H1 (cell line): Measurements from ENCODE around the gene ACER1.

Experiments used
- ATF2 ChIP-seq: IDR thresholded peaks from 2 replicates; pipeline ENCODE4 v1.6.1; 2012; ENCODE audit warnings: low read length, inconsistent platforms
- CHD7 ChIP-seq: fragments of 300-600 bp; sonication (generic); IDR thresholded peaks from 2 replicates; pipeline ENCODE4 v1.7.1; 2012; ENCODE audit warnings: low read length, moderate library complexity, mild to moderate bottlenecking, inconsistent platforms; ENCODE audit not compliant: insufficient replicate concordance
- CTCF ChIP-seq, 3 experiments: IDR thresholded peaks; 1 replicate in 2 of 3; 2 replicates in 1 of 3; pipeline versions ENCODE4 v1.5.1 to v1.6.1; 2011; ENCODE audit warnings: low read length in 3 of 3, mild to moderate bottlenecking in 3 of 3, inconsistent platforms in 2 of 3, low read depth in 1 of 3, moderate library complexity in 1 of 3; ENCODE audit not compliant: insufficient read depth in 1 of 3; ENCODE audit errors: control extremely low read depth in 1 of 3
- JUN ChIP-seq: IDR thresholded peaks from 2 replicates; pipeline ENCODE4 v1.6.1; 2011; ENCODE audit warnings: low read depth, mild to moderate bottlenecking, improper control_type of control experiment, low read length
- MAX ChIP-seq: IDR thresholded peaks from 2 replicates; pipeline ENCODE4 v1.6.1; 2012; ENCODE audit warnings: inconsistent platforms
- POLR2A ChIP-seq, 2 experiments: IDR thresholded peaks; 1 replicate in 1 of 2; 2 replicates in 1 of 2; pipeline ENCODE4 v1.6.1; 2011; ENCODE audit warnings: low read depth in 2 of 2, low read length in 2 of 2, mild to moderate bottlenecking in 2 of 2; ENCODE audit errors: control extremely low read depth in 1 of 2
- RXRA ChIP-seq: IDR thresholded peaks from 2 replicates; pipeline ENCODE4 v1.6.1; 2011; ENCODE audit warnings: low read depth, mild to moderate bottlenecking, low read length, moderate library complexity; ENCODE audit not compliant: insufficient read depth
- SP2 ChIP-seq: IDR thresholded peaks from 2 replicates; pipeline ENCODE4 v1.6.1; 2012; ENCODE audit warnings: mild to moderate bottlenecking, low read length, inconsistent platforms
- YY1 ChIP-seq: IDR thresholded peaks from 2 replicates; pipeline ENCODE4 v1.6.1; 2011; ENCODE audit warnings: low read depth, mild to moderate bottlenecking, low read length

GRCh38 chr19:6343462-6343861 lies 10.1 kb upstream of the ACER1 start:
- TF ChIP-seq RXRA (no peak), ATF2 (no peak), MAX (no peak), CTCF (IDR thresholded peaks at IDR 0.05; ENCODE audit: control extremely low read depth in 1 of 3, insufficient read depth in 1 of 3, low read depth in 1 of 3, low read length in 3 of 3) (no peak), POLR2A (IDR thresholded peaks at IDR 0.05; ENCODE audit: control extremely low read depth in 1 of 2, low read depth in 2 of 2, low read length in 2 of 2) (no peak), SP2 (no peak), JUN (no peak), YY1 (no peak), CHD7 (no peak)
